GM11168 (cell line): ENCODE data around the gene PDE1A.

ENCODE experiments used
- in situ Hi-C: fragments of 300-500 bp; cut with MboI; formaldehyde crosslinking; loops from one replicate; pipeline ENCODE4 v1.12.0; 2022; ENCODE audit warnings: low sequenced_read_pairs; ENCODE audit not compliant: unreplicated experiment

The PDE1A gene

GRCh38 chr2:182163878-182164277 is 263.0 kb downstream of the PDE1A start:
- in situ Hi-C loops, result no loop called here

GRCh38 chr2:182148344-182148743 is 278.5 kb downstream of the PDE1A start:
- in situ Hi-C loops, result no loop called here

DNA sequence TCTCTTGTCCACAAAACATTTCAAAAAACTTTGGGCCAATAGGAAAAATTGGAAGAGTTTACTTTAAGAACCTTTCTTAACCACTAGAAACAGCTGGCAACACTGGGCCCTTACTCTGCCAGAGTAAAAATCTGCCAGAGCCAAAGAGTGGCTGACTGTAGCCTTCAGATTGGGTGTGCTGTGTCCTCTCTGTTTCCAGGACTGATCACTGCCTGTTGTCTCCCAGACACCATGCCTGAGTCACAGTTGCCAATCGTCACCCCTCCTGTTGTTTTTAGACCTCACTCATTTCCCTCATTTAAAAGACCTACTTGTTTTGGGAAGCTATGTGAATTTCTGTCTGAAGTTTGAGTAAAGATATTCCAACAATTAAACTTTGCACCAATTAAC is 282.1 kb downstream of the PDE1A start:
- in situ Hi-C loops, result no loop called here

DNA sequence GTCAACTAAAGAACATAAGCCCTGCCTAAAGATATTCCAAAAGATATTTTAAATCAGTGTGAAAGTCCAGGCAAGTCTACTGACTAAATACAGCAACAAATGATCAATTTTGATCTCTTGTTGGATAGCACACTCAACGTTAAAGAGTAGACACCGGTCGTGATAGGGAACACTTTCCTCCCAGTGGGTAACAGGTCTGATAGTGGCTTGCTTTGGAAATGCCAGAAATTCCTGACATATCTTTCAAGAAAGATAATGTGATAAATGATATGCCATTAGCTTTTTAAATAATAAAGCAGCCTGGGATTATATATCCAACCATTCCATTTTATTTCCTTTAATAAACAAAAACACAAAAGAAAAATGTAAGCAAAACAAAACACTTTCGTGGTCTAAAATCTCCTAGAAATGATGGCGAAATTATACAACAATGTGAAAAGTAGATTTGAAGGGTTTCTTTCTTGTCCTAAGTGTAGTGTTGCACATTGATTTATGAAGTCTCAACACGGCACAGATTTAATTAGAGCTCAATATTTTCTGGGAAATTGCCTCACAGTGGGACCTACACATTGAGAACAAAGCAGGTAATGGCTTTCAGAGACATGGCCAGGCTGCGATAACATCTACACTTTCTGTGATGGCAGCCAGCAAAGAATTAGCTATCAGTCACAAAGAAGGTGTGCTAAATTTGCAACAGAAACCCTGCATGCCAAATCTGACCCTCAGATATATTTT is 282.6 kb downstream of the PDE1A start:
- in situ Hi-C loops, result no loop called here

GRCh38 chr2:182142062-182142461 is 284.8 kb downstream of the PDE1A start:
- in situ Hi-C loops, result no loop called here

- in situ Hi-C loops, result no loop called here
Measured at GRCh38 chr2:182134201-182134600, 292.6 kb downstream of the PDE1A start.

DNA sequence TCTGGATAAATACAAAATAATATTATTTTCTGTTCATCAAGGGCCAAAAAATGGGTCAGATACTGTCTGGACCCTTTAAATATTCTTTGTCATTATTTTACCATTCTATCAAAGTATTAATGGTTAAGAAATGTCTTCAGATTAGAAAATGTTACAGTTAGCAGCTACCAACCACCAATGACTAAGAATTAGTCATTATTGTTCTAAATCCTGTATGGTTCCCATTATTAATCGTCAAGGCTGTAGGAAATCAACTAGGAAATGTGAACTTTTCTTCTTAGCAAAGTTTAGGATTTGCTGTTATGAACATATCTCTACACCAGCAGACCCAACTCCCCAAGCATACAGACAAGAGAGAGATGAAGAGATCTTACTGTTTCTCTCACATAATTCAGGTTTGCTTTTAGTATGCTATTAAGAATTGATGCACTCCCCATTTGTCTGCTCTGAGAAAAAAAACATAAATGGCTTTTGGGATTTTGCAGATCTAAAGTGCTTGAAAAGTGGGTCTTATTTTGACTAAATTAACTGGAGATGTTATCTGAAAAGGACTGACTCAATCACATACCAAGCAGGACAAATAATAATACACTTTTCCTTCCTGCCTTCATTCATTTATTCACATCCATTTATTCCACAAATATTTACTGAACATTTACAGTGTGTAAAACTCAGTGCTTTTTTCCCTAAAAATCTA is 293.5 kb downstream of the PDE1A start:
- in situ Hi-C loops, result no loop called here

- in situ Hi-C loops, result no loop called here
Measured at GRCh38 chr2:182132605-182133004, 294.2 kb downstream of the PDE1A start.

DNA sequence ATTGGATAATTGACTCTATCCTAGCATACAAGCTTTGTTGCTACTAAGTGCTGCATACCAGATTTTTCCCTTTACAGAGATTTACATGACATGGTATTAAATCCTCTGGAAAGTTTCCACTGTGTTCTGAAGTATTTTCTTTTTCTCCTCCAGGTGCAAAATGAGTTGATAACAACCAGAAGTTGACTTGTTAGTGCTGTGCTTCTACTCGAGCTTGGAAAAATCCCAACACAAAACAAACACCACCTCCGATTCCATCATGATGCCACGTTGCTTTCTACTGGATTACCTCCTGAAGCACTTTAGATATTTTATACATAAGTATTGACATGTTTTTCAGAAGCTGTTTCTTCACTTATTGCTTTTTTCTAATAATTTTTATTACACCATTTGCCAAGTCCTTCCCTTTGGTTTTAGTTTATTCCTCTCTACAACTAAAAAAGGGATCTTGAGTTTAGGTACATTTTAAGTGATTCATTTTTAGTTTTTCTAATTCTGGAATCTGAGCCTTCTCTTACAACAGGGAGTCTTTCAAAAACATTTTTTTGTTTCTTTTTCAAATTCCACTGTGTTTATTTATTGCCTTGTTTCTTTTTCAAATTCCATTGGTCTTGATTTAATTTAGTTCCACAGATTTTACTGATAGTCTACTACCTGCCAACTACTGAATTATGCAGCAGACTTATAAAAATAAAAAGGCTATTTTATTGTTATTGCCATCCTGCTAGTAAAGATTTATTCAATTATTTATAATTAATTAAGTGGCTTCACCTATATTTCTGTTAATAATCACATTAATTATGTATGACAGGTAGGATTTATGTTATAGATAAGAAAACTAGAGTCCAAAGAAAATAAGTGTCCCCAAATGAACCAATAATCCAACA is 297.8 kb downstream of the PDE1A start:
- in situ Hi-C loops, result no loop called here

GRCh38 chr2:182117196-182117595 is 309.6 kb downstream of the PDE1A start:
- in situ Hi-C loops, result no loop called here

DNA sequence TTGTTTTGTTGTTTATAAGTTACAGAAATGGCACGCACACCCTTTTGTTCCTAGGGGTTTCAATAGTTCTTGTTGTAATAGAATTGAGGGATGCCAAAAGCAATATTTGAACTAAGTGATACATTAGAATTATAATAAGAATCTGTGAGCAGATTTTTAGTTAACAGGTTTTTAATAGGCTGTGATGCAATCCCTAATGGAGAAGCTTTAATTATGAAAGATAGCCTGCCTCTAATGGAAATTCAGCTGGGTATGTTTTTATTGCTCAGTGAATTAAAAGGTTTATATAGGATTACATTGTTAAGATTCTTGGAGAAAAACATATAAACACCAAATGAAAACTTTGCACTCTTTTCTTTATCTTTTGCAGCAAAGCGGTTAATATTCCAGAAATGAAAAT is 310.1 kb downstream of the PDE1A start:
- in situ Hi-C loops, result no loop called here

DNA sequence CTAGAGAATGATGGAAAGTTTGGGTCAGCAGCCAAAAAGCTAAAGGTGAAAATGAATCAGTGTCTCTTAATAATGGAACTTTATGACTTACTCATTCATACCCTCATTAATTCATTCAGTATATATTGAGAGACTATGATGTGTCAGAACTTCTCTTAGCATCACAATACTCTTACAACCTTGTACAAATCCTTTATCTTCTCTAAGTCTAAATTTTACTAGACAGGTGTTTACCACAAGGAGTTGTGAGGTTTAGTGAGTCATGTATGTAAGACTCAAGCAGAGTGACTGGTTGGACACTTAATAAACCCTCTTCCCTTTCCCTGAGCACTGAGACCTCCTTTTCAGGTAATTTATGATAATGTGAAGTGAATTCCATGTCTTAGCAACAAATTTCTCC is 311.6 kb downstream of the PDE1A start:
- in situ Hi-C loops, result no loop called here

- in situ Hi-C loops, result no loop called here
Measured at GRCh38 chr2:182113334-182113733, 313.5 kb downstream of the PDE1A start.

DNA sequence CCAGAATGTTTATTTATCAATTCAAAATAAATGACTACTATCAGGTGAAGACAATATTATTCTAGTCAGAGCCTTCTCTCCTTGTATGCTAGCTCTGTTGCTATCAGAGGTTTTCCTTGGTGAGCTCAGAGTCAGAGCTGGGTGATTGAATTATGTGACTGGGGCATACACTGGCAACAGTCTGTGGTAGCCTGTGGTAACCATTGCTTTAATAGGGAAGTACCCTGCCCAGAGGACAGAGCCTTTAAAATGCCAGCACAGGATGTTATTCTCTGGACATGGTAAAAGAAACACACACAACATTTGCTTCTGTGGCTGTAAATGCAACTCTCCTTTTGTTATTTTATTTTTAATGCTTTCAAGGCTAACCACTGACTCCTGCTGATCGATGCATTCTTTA is 316.5 kb downstream of the PDE1A start:
- in situ Hi-C loops, result no loop called here

GRCh38 chr2:182103526-182103925 is 323.3 kb downstream of the PDE1A start:
- in situ Hi-C loops, result no loop called here

DNA sequence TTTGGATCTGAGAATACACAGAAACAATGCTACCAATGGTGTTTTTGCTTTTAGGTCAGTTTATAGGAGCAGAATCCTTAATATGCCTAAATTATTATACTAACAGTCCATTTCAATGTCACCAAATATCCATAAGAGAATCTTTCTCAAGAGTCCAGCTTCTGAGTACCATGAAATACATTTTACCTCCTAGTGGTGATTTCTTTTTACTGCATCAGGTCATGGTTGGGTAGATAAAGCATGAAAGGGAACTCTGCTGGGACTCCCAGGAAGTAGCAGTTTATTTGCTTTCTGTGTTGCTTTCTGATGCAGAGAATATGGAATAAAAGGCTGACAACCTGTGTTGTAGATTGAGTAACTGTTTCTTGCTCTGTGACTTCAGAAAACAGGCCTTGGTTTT is 325.6 kb downstream of the PDE1A start:
- in situ Hi-C loops, result no loop called here

GRCh38 chr2:182098648-182099047 is 328.2 kb downstream of the PDE1A start:
- in situ Hi-C loops, result loop anchor here (25.0 kb wide), 1 partner anchor 336 kb away; no protein-coding TSS in a partner anchor

DNA sequence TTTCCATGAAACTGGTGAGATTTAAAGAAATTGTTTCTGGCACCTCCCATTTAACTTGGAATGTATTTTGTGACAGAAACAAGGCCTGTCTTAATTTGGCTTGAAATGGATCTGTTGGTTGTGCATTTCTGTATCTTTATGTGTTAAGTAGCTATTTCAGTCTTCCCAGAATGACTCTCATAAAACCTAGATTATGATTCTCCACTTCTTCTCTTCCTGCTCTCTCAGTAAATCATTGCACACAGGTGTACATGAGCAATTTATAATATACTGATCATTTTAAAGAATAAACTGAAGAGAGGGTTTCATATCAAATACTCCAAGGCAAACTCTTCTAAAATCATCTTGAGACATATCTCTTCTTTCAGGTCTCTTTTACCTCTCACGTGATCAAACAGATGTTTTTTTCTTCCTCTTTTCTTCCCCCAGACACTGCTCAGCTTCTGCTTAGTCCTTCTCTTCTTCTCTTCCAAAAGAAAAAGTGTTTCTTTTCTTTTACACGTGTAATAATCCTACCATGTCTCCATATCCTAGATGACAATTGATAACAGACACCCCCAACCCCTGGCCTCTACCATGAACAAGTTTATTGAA is 329.2 kb downstream of the PDE1A start:
- in situ Hi-C loops, result loop anchor here (25.0 kb wide), 1 partner anchor 335 kb away; no protein-coding TSS in a partner anchor

- in situ Hi-C loops, result loop anchor here (25.0 kb wide), 1 partner anchor 328 kb away; no protein-coding TSS in a partner anchor
Measured at GRCh38 chr2:182090486-182090885, 336.4 kb downstream of the PDE1A start.
